Activated CD4-positive, alpha-beta memory T cell treated with anti-CD3 and anti-CD28 coated beads for 36 hours (primary cell): Measurements from ENCODE around the gene COX5B. TPM values are rescaled to one million over a fixed set of nuclear protein-coding genes. Genes with fewer than 3 reads are reported as not detected.
A peak's percentile ranks its signal among the peaks of the same experiment; 100 is the strongest.
"Not testable (repeated sequence)": the region's sequence is repeated elsewhere in the genome, so short reads cannot be mapped to it uniquely, and the experiment has no call there.

Experiments
- CTCF ChIA-PET: fragments of 350-600 bp; sonication (Branson Sonifier 250); formaldehyde crosslinking; loops from one replicate; lab custom pipeline; 2021; ENCODE audit warnings: antibody characterized with exemption, inconsistent platforms; lab: Charles Lee
- POLR2A ChIA-PET: fragments of 350-600 bp; sonication (Branson Sonifier 250); formaldehyde crosslinking; loops from one replicate; lab custom pipeline; 2021; ENCODE audit warnings: antibody characterized with exemption; lab: Charles Lee
- DNase-seq: peaks from one replicate; pipeline ENCODE4 v3.0.0-alpha.2; 2020
- H3K27ac Mint-ChIP-seq: one replicate; pipeline ENCODE4 v1.8.0; 2021; ENCODE audit warnings: mixed read lengths
- H3K27me3 Mint-ChIP-seq: one replicate; pipeline ENCODE4 v1.8.0; 2021; ENCODE audit warnings: mixed read lengths
- H3K36me3 Mint-ChIP-seq: one replicate; pipeline ENCODE4 v1.8.0; 2021; ENCODE audit warnings: mixed read lengths
- H3K4me1 Mint-ChIP-seq: one replicate; pipeline ENCODE4 v1.8.0; 2021; ENCODE audit warnings: low read depth, mixed read lengths
- H3K4me3 Mint-ChIP-seq: one replicate; pipeline ENCODE4 v1.8.0; 2021; ENCODE audit warnings: mild to moderate bottlenecking, mixed read lengths
- H3K9me3 Mint-ChIP-seq: one replicate; pipeline ENCODE4 v1.8.0; 2021; ENCODE audit warnings: mixed read lengths
- intact Hi-C: fragments of 100-400 bp; cut with micrococcal nuclease; formaldehyde crosslinking; loops from one replicate; pipeline ENCODE4 v1.15.1; 2023
- total RNA-seq, 2 experiments: library from RNA; stranded (reverse); gene quantifications; one replicate each; pipeline ENCODE4 v1.2.3, GENCODE V29; 2021

Gene COX5B
- total RNA-seq, 2 experiments from 2014 or later = 215 to 217 TPM

DNA sequence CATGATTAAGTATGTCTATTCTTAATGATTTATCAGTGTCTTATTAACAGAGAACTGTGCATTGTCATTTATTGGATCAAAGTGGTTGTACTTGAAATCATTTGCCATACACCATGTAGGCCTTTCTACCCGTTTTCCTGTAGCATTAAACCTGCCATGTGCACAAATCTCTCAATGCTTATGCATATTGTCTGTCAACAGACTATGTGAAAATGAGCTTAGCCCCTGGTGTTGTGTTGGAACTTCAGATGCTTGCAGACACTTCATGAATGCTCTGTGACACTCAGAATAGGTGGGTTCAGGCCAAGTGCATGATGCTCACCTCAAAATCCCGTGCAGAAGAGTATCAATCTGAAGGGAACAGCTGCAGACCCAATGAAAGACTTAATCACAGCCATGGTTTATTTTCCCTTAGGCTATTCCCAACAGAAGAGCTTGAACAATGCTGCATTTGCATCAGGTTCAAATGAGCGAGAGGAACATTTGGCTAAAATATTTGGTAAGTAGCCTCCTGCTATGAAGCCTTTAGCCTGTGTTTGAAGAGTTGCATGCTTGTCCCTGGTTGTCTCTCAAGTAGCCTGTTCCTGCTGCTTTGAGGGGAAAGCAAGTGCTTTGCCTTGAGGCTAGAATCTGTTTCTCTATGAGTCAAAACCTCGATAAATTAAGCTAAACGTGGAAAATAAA is 29.7 kb downstream of the COX5B start:
- H3K4me3 Mint-ChIP-seq = no peak overlapping the region
- DNase-seq = no peak
- no peaks in the 10 kb centered on the region for H3K27me3 Mint-ChIP-seq
- intact Hi-C loops = loop anchor here (2.0 kb wide), 1 partner anchor 13 kb away; no protein-coding TSS in a partner anchor
- ChIA-PET CTCF (interaction anchor here (0.7 to 2.8 kb wide), 3 partner anchors 11 to 24 kb away, joined by 3 to 19 read pairs (median 7); partner anchors contain the start of gene ACTR1B), POLR2A (interaction anchor here (0.8 to 2.8 kb wide), 2 partner anchors 11 to 13 kb away, joined by 3 to 11 read pairs; partner anchors contain the start of gene ACTR1B)
- no peaks in the 10 kb centered on the region for H3K9me3 Mint-ChIP-seq
- H3K4me1 Mint-ChIP-seq = peaks cover 28% of the 10 kb centered on the region
- H3K27ac Mint-ChIP-seq = no peak overlapping the region
- no peaks in the 10 kb centered on the region for H3K36me3 Mint-ChIP-seq

GRCh38 chr2:97676620-97677019 is 30.8 kb downstream of the COX5B start:
- Mint-ChIP-seq H3K27me3 (no peaks in the 10 kb centered on the region), H3K27ac (no peak overlapping the region), H3K36me3 (no peaks in the 10 kb centered on the region), H3K9me3 (no peaks in the 10 kb centered on the region), H3K4me3 (no peak overlapping the region), H3K4me1 (peaks cover 28% of the 10 kb centered on the region)
- CTCF ChIA-PET = interaction anchor here (1.0 to 2.8 kb wide), 3 partner anchors 12 to 23 kb away, joined by 3 to 19 read pairs (median 4); partner anchors contain the start of gene ACTR1B
- intact Hi-C loops = no loop called here
- DNase-seq = no peak
- POLR2A ChIA-PET = interaction anchor here (0.7 to 2.8 kb wide), 2 partner anchors 12 to 14 kb away, joined by 3 to 11 read pairs; partner anchors contain the start of gene ACTR1B

GRCh38 chr2:97677480-97677879 is 31.6 kb downstream of the COX5B start:
- H3K36me3 Mint-ChIP-seq = no peaks in the 10 kb centered on the region

DNA sequence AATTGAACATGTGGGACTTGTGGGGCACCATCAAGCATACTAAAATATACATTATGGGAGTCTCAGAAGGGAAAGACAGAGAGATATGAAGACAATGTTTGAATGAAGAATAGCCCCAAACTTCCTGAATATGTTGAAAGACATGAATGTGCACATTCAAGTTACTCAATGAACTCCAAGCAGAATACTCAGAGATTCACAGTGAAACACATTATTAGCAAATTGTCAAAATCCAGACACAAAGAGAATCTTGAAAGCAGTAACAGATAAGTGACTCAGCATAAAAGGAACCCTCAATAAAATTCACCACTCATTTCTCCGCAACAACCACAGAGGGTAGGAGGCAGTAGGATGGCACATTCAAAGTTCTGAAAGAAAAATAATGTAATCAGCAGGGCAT is 32.4 kb downstream of the COX5B start:
- H3K36me3 Mint-ChIP-seq = no peaks in the 10 kb centered on the region
- H3K27me3 Mint-ChIP-seq = no peaks in the 10 kb centered on the region
- H3K4me3 Mint-ChIP-seq = no peak overlapping the region
- ChIA-PET CTCF (interaction anchor here (0.7 kb wide), 1 partner anchor 13 kb away, joined by 3 read pairs; no protein-coding TSS in a partner anchor), POLR2A (interaction anchor here (0.5 to 0.7 kb wide), 2 partner anchors 8 to 51 kb away, joined by 3 to 4 read pairs; no protein-coding TSS in a partner anchor)
- no peaks in the 10 kb centered on the region for H3K9me3 Mint-ChIP-seq
- intact Hi-C loops = no loop called here
- no peak overlapping the region for H3K27ac Mint-ChIP-seq
- peaks cover 24% of the 10 kb centered on the region for H3K4me1 Mint-ChIP-seq
- no peak for DNase-seq

More at GRCh38 chr2:97677480-97677879, 31.6 kb downstream of the COX5B start:
- H3K27ac Mint-ChIP-seq = no peak overlapping the region
- ChIA-PET CTCF (interaction anchor here (1.0 to 2.8 kb wide), 3 partner anchors 13 to 22 kb away, joined by 3 to 19 read pairs (median 4); partner anchors contain the start of gene ACTR1B), POLR2A (interaction anchor here (0.7 to 2.8 kb wide), 3 partner anchors 9 to 15 kb away, joined by 3 to 11 read pairs (median 3); partner anchors contain the start of gene ACTR1B)
- no peaks in the 10 kb centered on the region for H3K9me3 Mint-ChIP-seq
- peaks cover 28% of the 10 kb centered on the region for H3K4me1 Mint-ChIP-seq
- DNase-seq = no peak
- intact Hi-C loops = no loop called here
- no peaks in the 10 kb centered on the region for H3K27me3 Mint-ChIP-seq
- no peak overlapping the region for H3K4me3 Mint-ChIP-seq

DNA sequence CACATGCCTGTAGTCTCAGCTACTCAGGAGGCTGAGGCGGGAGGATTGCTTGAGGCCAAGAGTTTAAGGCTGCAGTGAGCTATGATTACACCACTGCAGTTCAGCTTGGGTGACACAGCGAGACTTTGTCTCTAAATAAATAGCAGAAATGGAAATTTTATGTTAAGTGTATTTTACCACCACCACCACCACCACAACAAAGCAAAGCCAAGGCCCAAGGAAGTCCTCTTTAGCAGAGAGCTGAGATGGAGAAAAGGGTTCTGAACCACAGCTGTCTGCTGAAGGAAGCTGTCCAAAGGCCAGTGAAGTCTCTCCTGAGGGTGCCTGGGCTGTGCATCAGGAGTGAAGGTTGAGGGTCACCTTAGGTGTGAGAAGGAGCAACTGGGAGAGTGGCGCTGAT is 41.4 kb downstream of the COX5B start:
- POLR2A ChIA-PET = interaction anchor here (1.5 to 1.9 kb wide), 2 partner anchors 23 to 41 kb away, joined by 6 to 8 read pairs; partner anchors contain the start of genes ACTR1B and COX5B
- intact Hi-C loops = not testable (repeated sequence)

GRCh38 chr2:97688062-97688827 is 42.4 kb downstream of the COX5B start:
- ChIA-PET CTCF (interaction anchor here (1.2 to 2.6 kb wide), 6 partner anchors 9 to 98 kb away, joined by 3 to 17 read pairs (median 6); partner anchors contain the start of genes ACTR1B and ANKRD36B), POLR2A (interaction anchor here (1.2 to 1.9 kb wide), 3 partner anchors 24 to 42 kb away, joined by 6 to 9 read pairs (median 8); partner anchors contain the start of genes ACTR1B and COX5B)
- Mint-ChIP-seq H3K27me3 (no peaks in the 10 kb centered on the region), H3K27ac (peak overlapping the region; percentile 84), H3K4me1 (peaks cover 13% of the 10 kb centered on the region), H3K9me3 (no peaks in the 10 kb centered on the region), H3K4me3 (peak overlapping the region; percentile 9), H3K36me3 (no peaks in the 10 kb centered on the region)
- intact Hi-C loops = loop anchor here (1.0 to 2.0 kb wide), 2 partner anchors 13 to 24 kb away; partner anchors contain the start of gene ACTR1B
- DNase-seq = peak; percentile 28

More for the DNA sequence above, 41.4 kb downstream of the COX5B start:
- H3K4me3 Mint-ChIP-seq, H3K27me3 Mint-ChIP-seq, H3K36me3 Mint-ChIP-seq, H3K27ac Mint-ChIP-seq, H3K9me3 Mint-ChIP-seq: not testable (repeated sequence)
- DNase-seq = peak; percentile 41
- CTCF ChIA-PET = interaction anchor here (1.5 to 2.6 kb wide), 4 partner anchors 10 to 24 kb away, joined by 3 to 17 read pairs (median 6); partner anchors contain the start of gene ACTR1B
- H3K4me1 Mint-ChIP-seq = peaks cover 13% of the 10 kb centered on the region

- H3K4me1 Mint-ChIP-seq = peaks cover 13% of the 10 kb centered on the region
- H3K9me3 Mint-ChIP-seq = no peaks in the 10 kb centered on the region
- H3K4me3 Mint-ChIP-seq = no peak overlapping the region
- ChIA-PET CTCF (interaction anchor here (0.8 to 2.2 kb wide), 3 partner anchors 9 to 101 kb away, joined by 3 to 8 read pairs (median 6); no protein-coding TSS in a partner anchor), POLR2A (interaction anchor here (1.1 to 1.4 kb wide), 2 partner anchors 29 to 45 kb away, joined by 3 to 4 read pairs; partner anchors contain the start of gene COX5B)
- intact Hi-C loops = no loop called here
- peaks cover 1% of the 10 kb centered on the region for H3K27me3 Mint-ChIP-seq
- no peaks in the 10 kb centered on the region for H3K36me3 Mint-ChIP-seq
- no peak overlapping the region for H3K27ac Mint-ChIP-seq
- no peak for DNase-seq
Measured at GRCh38 chr2:97691166-97691565, 45.3 kb downstream of the COX5B start.

- H3K9me3 Mint-ChIP-seq = no peaks in the 10 kb centered on the region
- no peak overlapping the region for H3K27ac Mint-ChIP-seq
- no peaks in the 10 kb centered on the region for H3K36me3 Mint-ChIP-seq
- DNase-seq = no peak
- intact Hi-C loops = no loop called here
- H3K4me3 Mint-ChIP-seq = no peak overlapping the region
- ChIA-PET POLR2A (no interaction called here), CTCF (no interaction called here)
- peaks cover 12% of the 10 kb centered on the region for H3K4me1 Mint-ChIP-seq
- H3K27me3 Mint-ChIP-seq = peaks cover 1% of the 10 kb centered on the region
Measured at GRCh38 chr2:97693476-97693875, 47.6 kb downstream of the COX5B start.

DNA sequence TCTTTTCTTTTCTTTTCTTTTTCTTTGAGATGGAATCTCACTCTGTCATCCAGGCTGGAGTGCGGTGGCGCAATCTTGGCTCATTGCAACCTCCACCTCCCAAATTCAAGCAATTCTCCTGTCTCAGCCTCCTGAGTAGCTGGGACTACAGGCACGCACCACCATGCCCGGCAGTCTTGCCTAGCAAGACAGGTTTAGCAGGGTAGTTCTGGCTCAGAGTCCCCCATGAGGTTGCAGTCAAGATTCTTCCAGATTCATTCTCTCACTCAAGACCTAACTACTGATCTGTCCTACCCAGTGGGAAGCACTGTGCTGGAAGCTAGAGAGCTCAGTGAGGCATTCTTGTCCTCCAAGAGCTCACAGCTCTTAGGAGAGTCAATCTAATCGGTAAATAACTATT is 49.9 kb downstream of the COX5B start:
- H3K4me1 Mint-ChIP-seq = peaks cover 6% of the 10 kb centered on the region
- H3K9me3 Mint-ChIP-seq = no peaks in the 10 kb centered on the region
- ChIA-PET POLR2A (no interaction called here), CTCF (interaction anchor here (0.7 to 7.1 kb wide), 11 partner anchors 8 to 1186 kb away, joined by 3 to 232 read pairs (median 19); partner anchors contain the start of genes ACTR1B, ANKRD36B, COX5B and ZAP70)
- intact Hi-C loops = no loop called here
- DNase-seq = no peak
- H3K27ac Mint-ChIP-seq = no peak overlapping the region
- H3K4me3 Mint-ChIP-seq = no peak overlapping the region
- H3K36me3 Mint-ChIP-seq = no peaks in the 10 kb centered on the region
- peaks cover 1% of the 10 kb centered on the region for H3K27me3 Mint-ChIP-seq

DNA sequence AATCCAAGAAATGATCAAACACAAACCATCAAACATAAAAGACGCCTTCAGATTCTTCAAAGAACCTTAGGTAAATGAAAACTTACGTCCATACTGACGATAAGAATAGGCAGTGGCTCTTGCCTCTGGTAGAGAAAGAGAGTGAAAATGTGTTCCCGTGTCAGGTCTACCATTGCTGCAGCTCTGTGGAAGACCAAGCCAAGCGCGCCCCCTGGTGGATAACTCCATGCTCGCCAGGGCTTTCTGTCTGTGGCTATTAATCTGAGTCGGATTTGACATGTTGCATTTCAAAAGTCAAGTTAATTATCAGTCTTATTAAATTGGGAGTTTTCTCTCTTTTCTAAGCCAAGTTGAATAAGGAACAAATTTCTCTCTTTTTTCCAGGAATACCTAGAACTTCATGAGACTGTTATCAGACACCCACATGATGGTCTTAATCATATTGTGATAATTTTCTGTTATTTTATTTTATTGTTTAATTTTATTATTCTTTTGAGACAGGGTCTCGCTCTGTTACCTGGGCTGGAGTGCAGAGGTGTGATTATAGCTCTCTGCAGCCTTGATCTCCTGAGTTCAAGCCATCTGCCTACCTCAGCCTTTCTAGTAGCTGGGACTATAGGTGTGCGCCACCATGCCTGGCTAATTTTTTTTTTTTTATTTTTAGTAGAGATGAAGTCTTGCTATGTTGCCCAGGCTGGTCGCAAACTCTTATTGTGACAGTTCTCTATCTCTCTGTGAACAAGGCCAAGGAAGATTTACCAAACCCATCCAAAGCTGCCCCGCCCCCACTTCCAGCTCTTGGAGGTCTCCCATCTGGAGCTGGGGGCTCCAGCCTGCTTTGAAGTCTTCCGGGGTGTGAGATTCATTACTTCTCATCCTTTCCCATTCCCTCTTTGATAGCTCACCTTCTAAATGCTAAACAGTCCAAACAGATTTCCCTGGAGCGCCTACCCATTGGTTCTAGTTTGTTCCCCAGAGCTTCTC is 51.7 kb downstream of the COX5B start:
- intact Hi-C loops = loop anchor here (1.0 kb wide), 3 partner anchors 33 to 107 kb away; partner anchors contain the start of gene ACTR1B
- Mint-ChIP-seq H3K27ac (no peak overlapping the region), H3K27me3 (peaks cover 1% of the 10 kb centered on the region), H3K36me3 (no peaks in the 10 kb centered on the region), H3K4me1 (peaks cover 6% of the 10 kb centered on the region), H3K9me3 (no peaks in the 10 kb centered on the region), H3K4me3 (peak overlapping the region; percentile 17)
- CTCF ChIA-PET = interaction anchor here (0.9 to 7.1 kb wide), 21 partner anchors 10 to 688 kb away, joined by 3 to 232 read pairs (median 14); partner anchors contain the start of genes ACTR1B, ANKRD36B, COX5B and ZAP70
- DNase-seq = peak; percentile 95
- POLR2A ChIA-PET = interaction anchor here (0.8 to 1.5 kb wide), 4 partner anchors 33 to 107 kb away, joined by 3 to 8 read pairs (median 4); partner anchors contain the start of gene COX5B
